ENCODE measurements around the gene EGR2.
A peak's percentile ranks its signal among the peaks of the same experiment; 100 is the strongest.

The EGR2 gene

GRCh38 chr10:62819141-62819920, 3.2 kb upstream of the EGR2 start:
- DNase-seq (ENCODE audit: low read depth): no peak
- H3K4me3 ChIP-seq (replicated peaks; ENCODE audit: low read depth, low read length): no peak overlapping the region
- no peak for TF ChIP-seq CTCF (IDR thresholded peaks at IDR 0.05; ENCODE audit: low read length, missing control alignments)

- H3K4me3 ChIP-seq (replicated peaks; ENCODE audit: low read depth, low read length): peak overlapping the region; percentile 69
- peak; percentile 26 for DNase-seq (ENCODE audit: low read depth)
- TF ChIP-seq CTCF (IDR thresholded peaks at IDR 0.05; ENCODE audit: low read length, missing control alignments): no peak
Measured at GRCh38 chr10:62818426-62819011, 2.4 kb upstream of the EGR2 start.

- peak; percentile 78 for DNase-seq (ENCODE audit: low read depth)
- peak overlapping the region; percentile 69 for H3K4me3 ChIP-seq (replicated peaks; ENCODE audit: low read depth, low read length)
- peak; percentile 40 for TF ChIP-seq CTCF (IDR thresholded peaks at IDR 0.05; ENCODE audit: low read length, missing control alignments)
Measured at GRCh38 chr10:62817766-62818425, 1.7 kb upstream of the EGR2 start.

GRCh38 chr10:62817121-62817765, 1.1 kb upstream of the EGR2 start:
- peak overlapping the region; percentile 69 for H3K4me3 ChIP-seq (replicated peaks; ENCODE audit: low read depth, low read length)
- peak; percentile 65 for DNase-seq (ENCODE audit: low read depth)
- TF ChIP-seq CTCF (IDR thresholded peaks at IDR 0.05; ENCODE audit: low read length, missing control alignments): no peak

GRCh38 chr10:62816076-62816330, 163 bp downstream of the EGR2 start:
- no peak for DNase-seq (ENCODE audit: low read depth)
- no peak for TF ChIP-seq CTCF (IDR thresholded peaks at IDR 0.05; ENCODE audit: low read length, missing control alignments)
- H3K4me3 ChIP-seq (replicated peaks; ENCODE audit: low read depth, low read length): peak overlapping the region; percentile 69

GRCh38 chr10:62815381-62816075, 638 bp downstream of the EGR2 start:
- no peak for DNase-seq (ENCODE audit: low read depth)
- H3K4me3 ChIP-seq (replicated peaks; ENCODE audit: low read depth, low read length): peak overlapping the region; percentile 69
- no peak for TF ChIP-seq CTCF (IDR thresholded peaks at IDR 0.05; ENCODE audit: low read length, missing control alignments)

Measured in fibroblast of pulmonary artery (primary cell).